ENCODE results near the gene RHOU. TPM values are rescaled to one million over a fixed set of nuclear protein-coding genes. Genes with fewer than 3 reads are reported as not detected.

The RHOU gene
- total and polyA plus RNA-seq, 2 of the 13 experiments (the other 11 are each of a cell fraction or from before 2014, with no cell fraction given), result 11.9 to 18.5 TPM

DNA sequence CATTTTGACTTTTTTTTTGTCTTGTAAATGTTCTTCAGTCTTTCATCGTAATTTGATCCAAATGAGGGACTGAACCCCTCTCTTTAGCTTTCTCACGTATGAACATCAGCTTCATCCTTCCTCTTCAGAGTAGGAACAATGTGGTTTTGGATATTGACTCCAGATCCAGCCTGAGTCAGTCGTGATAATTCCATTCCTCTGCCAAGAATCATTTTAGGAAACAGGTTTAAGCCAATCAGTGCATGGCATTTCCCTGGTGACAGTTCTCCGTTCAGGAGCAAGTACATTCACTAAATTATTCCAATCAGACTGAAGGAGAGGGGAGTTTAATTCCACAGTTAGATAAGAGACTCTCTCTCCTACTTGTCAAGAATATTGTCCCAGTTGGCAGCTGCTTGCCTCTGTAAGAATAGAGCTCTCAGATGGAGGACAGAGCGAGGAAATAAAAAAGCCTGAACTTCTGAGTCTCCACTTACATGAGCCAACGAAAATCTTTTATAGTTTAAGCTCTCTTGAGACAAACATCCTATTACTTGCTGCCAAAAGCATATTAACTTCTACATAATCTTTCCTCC, 18.6 kb downstream of the RHOU start (continued):
- no peak for TF ChIP-seq SMAD9 (CRISPR knock-in tag; IDR thresholded peaks at IDR 0.05)
- TF ChIP-seq DNMT3B (CRISPR knock-in tag; conservative IDR thresholded peaks at IDR 0.05), result no peak
- no peak for TF ChIP-seq NCOA2 (CRISPR knock-in tag; IDR thresholded peaks at IDR 0.05)

- 65% methylated on average over 25 of the region's 28 CpGs for WGBS (ENCODE audit: low lambda C conversion rate)
- no peaks in the 10 kb centered on the region for H3K9me3 ChIP-seq (ENCODE audit: low read length)
- no peaks in the 10 kb centered on the region for H4K20me1 ChIP-seq (ENCODE audit: insufficient read depth, low read length)
- peaks cover 37% of the 10 kb centered on the region for H3K4me1 ChIP-seq (ENCODE audit: insufficient read depth, low read length)
- H3K27me3 ChIP-seq (ENCODE audit: control insufficient read depth in 1 of 2, insufficient read depth in 2 of 2, low read length in 2 of 2), result peaks cover 4 to 14% of the 10 kb centered on the region in 2 experiments; a peak in 4 of 5 replicates
- ChIA-PET CTCF (ENCODE audit: low intra/inter-chr PET ratio, low total read pairs) (no interaction called here), POLR2A (interaction anchor here (0.9 kb wide), 1 partner anchor 29 kb away, joined by 3 read pairs; no protein-coding TSS in a partner anchor)
- no peak overlapping the region for H3K4me3 ChIP-seq (replicated peaks in 1 of 3; ENCODE audit: insufficient read depth in 1 of 3, low read depth in 2 of 3, low read length in 3 of 3)
- in situ Hi-C loops (cut with HindIII; ENCODE audit: extremely low pct_ligation_motif_present, low pct_unique_long_range_greater_than_20kb) (no loop called here), intact Hi-C loops (cut with micrococcal nuclease; ENCODE audit: unreplicated experiment) (no loop called here)
- no TSS peak for BruUV-seq (replicated peaks)
- no peak overlapping the region for H3K9ac ChIP-seq (ENCODE audit: insufficient read depth, low read depth, low read length)
- DNase-seq (ENCODE audit: low spot score) (no peak), ATAC-seq (no peak), FAIRE-seq (no peak)
- H2AFZ ChIP-seq (ENCODE audit: low read length), result no peak overlapping the region
- no peaks in the 10 kb centered on the region for H3K36me3 ChIP-seq (replicated peaks in 1 of 2; ENCODE audit: control insufficient read depth in 1 of 2, insufficient read depth in 2 of 2, low read length in 2 of 2)
- TF ChIP-seq, protein P1, sequence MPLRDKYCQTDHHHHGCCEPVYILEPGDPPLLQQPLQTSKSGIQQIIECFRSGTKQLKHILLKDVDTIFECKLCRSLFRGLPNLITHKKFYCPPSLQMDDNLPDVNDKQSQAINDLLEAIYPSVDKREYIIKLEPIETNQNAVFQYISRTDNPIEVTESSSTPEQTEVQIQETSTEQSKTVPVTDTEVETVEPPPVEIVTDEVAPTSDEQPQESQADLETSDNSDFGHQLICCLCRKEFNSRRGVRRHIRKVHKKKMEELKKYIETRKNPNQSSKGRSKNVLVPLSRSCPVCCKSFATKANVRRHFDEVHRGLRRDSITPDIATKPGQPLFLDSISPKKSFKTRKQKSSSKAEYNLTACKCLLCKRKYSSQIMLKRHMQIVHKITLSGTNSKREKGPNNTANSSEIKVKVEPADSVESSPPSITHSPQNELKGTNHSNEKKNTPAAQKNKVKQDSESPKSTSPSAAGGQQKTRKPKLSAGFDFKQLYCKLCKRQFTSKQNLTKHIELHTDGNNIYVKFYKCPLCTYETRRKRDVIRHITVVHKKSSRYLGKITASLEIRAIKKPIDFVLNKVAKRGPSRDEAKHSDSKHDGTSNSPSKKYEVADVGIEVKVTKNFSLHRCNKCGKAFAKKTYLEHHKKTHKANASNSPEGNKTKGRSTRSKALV (CRISPR knock-in tag; IDR thresholded peaks at IDR 0.05), result no peak
- TF ChIP-seq AHR (CRISPR knock-in tag; IDR thresholded peaks at IDR 0.05), result no peak
- TF ChIP-seq ZBTB7A (CRISPR knock-in tag; IDR thresholded peaks at IDR 0.05), result no peak
- TF ChIP-seq ZNF781 (CRISPR knock-in tag; IDR thresholded peaks at IDR 0.05; ENCODE audit: borderline replicate concordance, not compliant biosample characterization), result no peak
- H3K27ac ChIP-seq (ENCODE audit: extremely low read length, insufficient read depth, low read length), result no peak overlapping the region
- H3K4me2 ChIP-seq (ENCODE audit: low read depth, low read length), result no peak overlapping the region
- no peaks in the 10 kb centered on the region for H3K79me2 ChIP-seq (ENCODE audit: insufficient read depth, low read length)
Measured at GRCh38 chr1:228754646-228755268, 19.5 kb downstream of the RHOU start.

Measured in HepG2 (cell line).